Measurements from ENCODE around the gene CDK15. TPM values are rescaled to one million over a fixed set of nuclear protein-coding genes. Genes with fewer than 3 reads are reported as not detected.

Gene CDK15
- total RNA-seq, 1 donor from 2014 or later: 1.8 TPM

GRCh38 chr2:201765799-201766198 lies 40.5 kb upstream of the CDK15 start:
- no peak for DNase-seq (ENCODE audit: extremely low spot score, unreplicated experiment)
- Mint-ChIP-seq H3K27ac (no peak overlapping the region), H3K27me3 (no peaks in the 10 kb centered on the region), H3K4me3 (no peak overlapping the region), H3K36me3 (peaks cover 19% of the 10 kb centered on the region), H3K4me1 (ENCODE audit: unreplicated experiment) (no peaks in the 10 kb centered on the region), H3K9me3 (no peaks in the 10 kb centered on the region)
- TF ChIP-seq CTCF (conservative IDR thresholded peaks at IDR 0.05): no peak

- no peak for DNase-seq (ENCODE audit: extremely low spot score, unreplicated experiment)
- Mint-ChIP-seq H3K4me3 (no peak overlapping the region), H3K4me1 (ENCODE audit: unreplicated experiment) (no peaks in the 10 kb centered on the region), H3K27me3 (no peaks in the 10 kb centered on the region), H3K9me3 (no peaks in the 10 kb centered on the region), H3K27ac (no peak overlapping the region), H3K36me3 (peaks cover 22% of the 10 kb centered on the region)
- no peak for TF ChIP-seq CTCF (conservative IDR thresholded peaks at IDR 0.05)
Observed at GRCh38 chr2:201768918-201769317, 37.4 kb upstream of the CDK15 start.

- no peak for TF ChIP-seq CTCF (conservative IDR thresholded peaks at IDR 0.05)
- Mint-ChIP-seq H3K27ac (no peak overlapping the region), H3K9me3 (no peaks in the 10 kb centered on the region), H3K27me3 (no peaks in the 10 kb centered on the region), H3K36me3 (peaks cover 23% of the 10 kb centered on the region), H3K4me1 (ENCODE audit: unreplicated experiment) (no peaks in the 10 kb centered on the region), H3K4me3 (no peak overlapping the region)
- DNase-seq (ENCODE audit: extremely low spot score, unreplicated experiment): no peak
Observed at GRCh38 chr2:201769666-201770373, 36.5 kb upstream of the CDK15 start.

GRCh38 chr2:201773990-201774389 lies 32.3 kb upstream of the CDK15 start:
- Mint-ChIP-seq H3K27me3 (no peaks in the 10 kb centered on the region), H3K27ac (peak overlapping the region; percentile 24), H3K4me1 (ENCODE audit: unreplicated experiment) (peaks cover 21% of the 10 kb centered on the region), H3K36me3 (peaks cover 14% of the 10 kb centered on the region), H3K4me3 (no peak overlapping the region), H3K9me3 (no peaks in the 10 kb centered on the region)
- no peak for DNase-seq (ENCODE audit: extremely low spot score, unreplicated experiment)
- no peak for TF ChIP-seq CTCF (conservative IDR thresholded peaks at IDR 0.05)

GRCh38 chr2:201774546-201774945 lies 31.8 kb upstream of the CDK15 start:
- Mint-ChIP-seq H3K27me3 (no peaks in the 10 kb centered on the region), H3K9me3 (no peaks in the 10 kb centered on the region), H3K4me3 (no peak overlapping the region), H3K27ac (no peak overlapping the region), H3K4me1 (ENCODE audit: unreplicated experiment) (peaks cover 21% of the 10 kb centered on the region), H3K36me3 (peaks cover 14% of the 10 kb centered on the region)
- no peak for DNase-seq (ENCODE audit: extremely low spot score, unreplicated experiment)
- no peak for TF ChIP-seq CTCF (conservative IDR thresholded peaks at IDR 0.05)
